ENCODE results near the gene ABCC1. TPM values are rescaled to one million over a fixed set of nuclear protein-coding genes. Genes with fewer than 3 reads are reported as not detected.
"Not testable (repeated sequence)": the region's sequence is repeated elsewhere in the genome, so short reads cannot be mapped to it uniquely, and the experiment has no call there.

The ABCC1 gene
- total RNA-seq, 1 donor from 2014 or later: 9.9 TPM

- peak overlapping the region; percentile 19 for H3K27ac ChIP-seq (ENCODE audit: low read depth, low read length)
- H3K36me3 ChIP-seq (ENCODE audit: control insufficient read depth in 3 of 3, insufficient read depth in 3 of 3, low read length in 3 of 3): peaks cover 8 to 21% (median 18%) of the 10 kb centered on the region in 3 donors
- H3K9ac ChIP-seq (ENCODE audit: low read depth in 1 of 3, low read length in 3 of 3): no peak overlapping the region
- H3K9me3 ChIP-seq (ENCODE audit: control insufficient read depth in 3 of 3, low read length in 3 of 3): no peaks in the 10 kb centered on the region
- H3K27me3 ChIP-seq (ENCODE audit: control insufficient read depth in 3 of 3, insufficient read depth in 3 of 3, low read length in 3 of 3): no peaks in the 10 kb centered on the region
- H3K4me1 ChIP-seq (ENCODE audit: control insufficient read depth in 3 of 3, insufficient read depth in 3 of 3, low read length in 3 of 3): peaks cover 8 to 23% (median 13%) of the 10 kb centered on the region in 3 donors
- no peak overlapping the region for H3K4me3 ChIP-seq (ENCODE audit: low read length in 3 of 3)
Observed at GRCh38 chr16:16096121-16096857, 146.9 kb downstream of the ABCC1 start.

- Histone ChIP-seq H3K9me3 (ENCODE audit: control insufficient read depth in 3 of 3, low read length in 3 of 3) (no peaks in the 10 kb centered on the region), H3K27ac (ENCODE audit: low read depth, low read length) (peak overlapping the region; percentile 19), H3K4me1 (ENCODE audit: control insufficient read depth in 3 of 3, insufficient read depth in 3 of 3, low read length in 3 of 3) (peaks cover 8 to 26% (median 13%) of the 10 kb centered on the region in 3 donors), H3K36me3 (ENCODE audit: control insufficient read depth in 3 of 3, insufficient read depth in 3 of 3, low read length in 3 of 3) (peaks cover 8 to 15% (median 14%) of the 10 kb centered on the region in 3 donors), H3K27me3 (ENCODE audit: control insufficient read depth in 3 of 3, insufficient read depth in 3 of 3, low read length in 3 of 3) (no peaks in the 10 kb centered on the region), H3K4me3 (ENCODE audit: low read length in 3 of 3) (no peak overlapping the region), H3K9ac (ENCODE audit: low read depth in 1 of 3, low read length in 3 of 3) (no peak overlapping the region)
Observed at GRCh38 chr16:16096858-16097213, 147.4 kb downstream of the ABCC1 start.

- no peaks in the 10 kb centered on the region for H3K9me3 ChIP-seq (ENCODE audit: control insufficient read depth in 3 of 3, low read length in 3 of 3)
- H3K36me3 ChIP-seq (ENCODE audit: control insufficient read depth in 3 of 3, insufficient read depth in 3 of 3, low read length in 3 of 3): peaks cover 19 to 24% (median 22%) of the 10 kb centered on the region in 3 donors
- peaks cover 8 to 23% (median 11%) of the 10 kb centered on the region in 3 donors for H3K4me1 ChIP-seq (ENCODE audit: control insufficient read depth in 3 of 3, insufficient read depth in 3 of 3, low read length in 3 of 3)
- H3K4me3 ChIP-seq (ENCODE audit: low read length in 3 of 3): no peak overlapping the region
- no peak overlapping the region for H3K27ac ChIP-seq (ENCODE audit: low read depth, low read length)
- no peak overlapping the region for H3K9ac ChIP-seq (ENCODE audit: low read depth in 1 of 3, low read length in 3 of 3)
- H3K27me3 ChIP-seq (ENCODE audit: control insufficient read depth in 3 of 3, insufficient read depth in 3 of 3, low read length in 3 of 3): no peaks in the 10 kb centered on the region
Observed at GRCh38 chr16:16099320-16099719, 149.9 kb downstream of the ABCC1 start.

GRCh38 chr16:16100631-16101030 lies 151.2 kb downstream of the ABCC1 start:
- Histone ChIP-seq H3K27ac (ENCODE audit: low read depth, low read length) (no peak overlapping the region), H3K9me3 (ENCODE audit: control insufficient read depth in 3 of 3, low read length in 3 of 3) (no peaks in the 10 kb centered on the region), H3K9ac (ENCODE audit: low read depth in 1 of 3, low read length in 3 of 3) (no peak overlapping the region), H3K4me3 (ENCODE audit: low read length in 3 of 3) (no peak overlapping the region), H3K4me1 (ENCODE audit: control insufficient read depth in 3 of 3, insufficient read depth in 3 of 3, low read length in 3 of 3) (peaks cover 8 to 23% (median 11%) of the 10 kb centered on the region in 3 donors), H3K36me3 (ENCODE audit: control insufficient read depth in 3 of 3, insufficient read depth in 3 of 3, low read length in 3 of 3) (peaks cover 19 to 28% (median 22%) of the 10 kb centered on the region in 3 donors), H3K27me3 (ENCODE audit: control insufficient read depth in 3 of 3, insufficient read depth in 3 of 3, low read length in 3 of 3) (no peaks in the 10 kb centered on the region)

GRCh38 chr16:16101585-16101984 lies 152.2 kb downstream of the ABCC1 start:
- no peaks in the 10 kb centered on the region for H3K9me3 ChIP-seq (ENCODE audit: control insufficient read depth in 3 of 3, low read length in 3 of 3)
- H3K4me3 ChIP-seq (ENCODE audit: low read length in 3 of 3): no peak overlapping the region
- H3K36me3 ChIP-seq (ENCODE audit: control insufficient read depth in 3 of 3, insufficient read depth in 3 of 3, low read length in 3 of 3): peaks cover 23 to 31% (median 25%) of the 10 kb centered on the region in 3 donors
- H3K9ac ChIP-seq (ENCODE audit: low read depth in 1 of 3, low read length in 3 of 3): peak overlapping the region in 1 of 3 donors; percentile 33
- H3K27ac ChIP-seq (ENCODE audit: low read depth, low read length): no peak overlapping the region
- peaks cover 5 to 21% (median 7%) of the 10 kb centered on the region in 3 donors for H3K4me1 ChIP-seq (ENCODE audit: control insufficient read depth in 3 of 3, insufficient read depth in 3 of 3, low read length in 3 of 3)
- H3K27me3 ChIP-seq (ENCODE audit: control insufficient read depth in 3 of 3, insufficient read depth in 3 of 3, low read length in 3 of 3): no peaks in the 10 kb centered on the region

GRCh38 chr16:16102738-16103137 lies 153.3 kb downstream of the ABCC1 start:
- peaks cover 25 to 36% (median 28%) of the 10 kb centered on the region in 3 donors for H3K36me3 ChIP-seq (ENCODE audit: control insufficient read depth in 3 of 3, insufficient read depth in 3 of 3, low read length in 3 of 3)

GRCh38 chr16:16104132-16104803 lies 154.9 kb downstream of the ABCC1 start:
- Histone ChIP-seq H3K4me1 (ENCODE audit: control insufficient read depth in 3 of 3, insufficient read depth in 3 of 3, low read length in 3 of 3) (peaks cover 0 to 15% (median 6%) of the 10 kb centered on the region in 3 donors), H3K36me3 (ENCODE audit: control insufficient read depth in 3 of 3, insufficient read depth in 3 of 3, low read length in 3 of 3) (peaks cover 19 to 38% (median 31%) of the 10 kb centered on the region in 3 donors)
- not testable (repeated sequence) for H3K9me3 ChIP-seq (ENCODE audit: control insufficient read depth in 3 of 3, low read length in 3 of 3); H3K9ac ChIP-seq (ENCODE audit: low read depth in 1 of 3, low read length in 3 of 3); H3K27me3 ChIP-seq (ENCODE audit: control insufficient read depth in 3 of 3, insufficient read depth in 3 of 3, low read length in 3 of 3); H3K27ac ChIP-seq (ENCODE audit: low read depth, low read length); H3K4me3 ChIP-seq (ENCODE audit: low read length in 3 of 3)

More at GRCh38 chr16:16102738-16103137, 153.3 kb downstream of the ABCC1 start:
- no peaks in the 10 kb centered on the region for H3K9me3 ChIP-seq (ENCODE audit: control insufficient read depth in 3 of 3, low read length in 3 of 3)
- H3K4me1 ChIP-seq (ENCODE audit: control insufficient read depth in 3 of 3, insufficient read depth in 3 of 3, low read length in 3 of 3): peaks cover 0 to 19% (median 6%) of the 10 kb centered on the region in 3 donors
- H3K27ac ChIP-seq (ENCODE audit: low read depth, low read length): peak overlapping the region; percentile 12
- H3K9ac ChIP-seq (ENCODE audit: low read depth in 1 of 3, low read length in 3 of 3): peak overlapping the region in 1 of 3 donors; percentile 45
- H3K4me3 ChIP-seq (ENCODE audit: low read length in 3 of 3): no peak overlapping the region
- H3K27me3 ChIP-seq (ENCODE audit: control insufficient read depth in 3 of 3, insufficient read depth in 3 of 3, low read length in 3 of 3): no peaks in the 10 kb centered on the region

GRCh38 chr16:16104804-16105141 lies 155.4 kb downstream of the ABCC1 start:
- not testable (repeated sequence) for H3K9ac ChIP-seq (ENCODE audit: low read depth in 1 of 3, low read length in 3 of 3); H3K27ac ChIP-seq (ENCODE audit: low read depth, low read length); H3K9me3 ChIP-seq (ENCODE audit: control insufficient read depth in 3 of 3, low read length in 3 of 3); H3K4me3 ChIP-seq (ENCODE audit: low read length in 3 of 3); H3K27me3 ChIP-seq (ENCODE audit: control insufficient read depth in 3 of 3, insufficient read depth in 3 of 3, low read length in 3 of 3)
- Histone ChIP-seq H3K4me1 (ENCODE audit: control insufficient read depth in 3 of 3, insufficient read depth in 3 of 3, low read length in 3 of 3) (peaks cover 0 to 13% (median 6%) of the 10 kb centered on the region in 3 donors), H3K36me3 (ENCODE audit: control insufficient read depth in 3 of 3, insufficient read depth in 3 of 3, low read length in 3 of 3) (peaks cover 17 to 37% (median 34%) of the 10 kb centered on the region in 3 donors)

GRCh38 chr16:16105646-16106045 lies 156.2 kb downstream of the ABCC1 start:
- Histone ChIP-seq H3K9me3 (ENCODE audit: control insufficient read depth in 3 of 3, low read length in 3 of 3) (no peaks in the 10 kb centered on the region), H3K4me1 (ENCODE audit: control insufficient read depth in 3 of 3, insufficient read depth in 3 of 3, low read length in 3 of 3) (peaks cover 0 to 13% (median 6%) of the 10 kb centered on the region in 3 donors), H3K9ac (ENCODE audit: low read depth in 1 of 3, low read length in 3 of 3) (no peak overlapping the region), H3K4me3 (ENCODE audit: low read length in 3 of 3) (no peak overlapping the region), H3K27me3 (ENCODE audit: control insufficient read depth in 3 of 3, insufficient read depth in 3 of 3, low read length in 3 of 3) (no peaks in the 10 kb centered on the region), H3K27ac (ENCODE audit: low read depth, low read length) (no peak overlapping the region), H3K36me3 (ENCODE audit: control insufficient read depth in 3 of 3, insufficient read depth in 3 of 3, low read length in 3 of 3) (peaks cover 19 to 38% (median 38%) of the 10 kb centered on the region in 3 donors)

- H3K9ac ChIP-seq (ENCODE audit: low read depth in 1 of 3, low read length in 3 of 3): peak overlapping the region in 1 of 3 donors; percentile 16
- H3K4me1 ChIP-seq (ENCODE audit: control insufficient read depth in 3 of 3, insufficient read depth in 3 of 3, low read length in 3 of 3): peaks cover 0 to 13% (median 6%) of the 10 kb centered on the region in 3 donors
- H3K4me3 ChIP-seq (ENCODE audit: low read length in 3 of 3): no peak overlapping the region
- no peaks in the 10 kb centered on the region for H3K9me3 ChIP-seq (ENCODE audit: control insufficient read depth in 3 of 3, low read length in 3 of 3)
- H3K27ac ChIP-seq (ENCODE audit: low read depth, low read length): no peak overlapping the region
- no peaks in the 10 kb centered on the region for H3K27me3 ChIP-seq (ENCODE audit: control insufficient read depth in 3 of 3, insufficient read depth in 3 of 3, low read length in 3 of 3)
- H3K36me3 ChIP-seq (ENCODE audit: control insufficient read depth in 3 of 3, insufficient read depth in 3 of 3, low read length in 3 of 3): peaks cover 27 to 43% (median 42%) of the 10 kb centered on the region in 3 donors
Observed at GRCh38 chr16:16106466-16106865, 157.1 kb downstream of the ABCC1 start.

All from skeletal muscle tissue (tissue), 4 donors.